Suppressor macrophage treated with lipopolysaccharide for 1 hour (primary cell): Measurements from ENCODE around the gene DGKA.
"Not testable (repeated sequence)": the region's sequence is repeated elsewhere in the genome, so short reads cannot be mapped to it uniquely, and the experiment has no call there.

Source experiments
- DNase-seq, 3 donors: peaks; one replicate each; pipeline ENCODE4 v3.0.0-alpha.2; 2020 to 2022

The DGKA gene

GRCh38 chr12:55999999-56000540 lies 69.1 kb downstream of the DGKA start:
- not testable (repeated sequence) for DNase-seq

DNA sequence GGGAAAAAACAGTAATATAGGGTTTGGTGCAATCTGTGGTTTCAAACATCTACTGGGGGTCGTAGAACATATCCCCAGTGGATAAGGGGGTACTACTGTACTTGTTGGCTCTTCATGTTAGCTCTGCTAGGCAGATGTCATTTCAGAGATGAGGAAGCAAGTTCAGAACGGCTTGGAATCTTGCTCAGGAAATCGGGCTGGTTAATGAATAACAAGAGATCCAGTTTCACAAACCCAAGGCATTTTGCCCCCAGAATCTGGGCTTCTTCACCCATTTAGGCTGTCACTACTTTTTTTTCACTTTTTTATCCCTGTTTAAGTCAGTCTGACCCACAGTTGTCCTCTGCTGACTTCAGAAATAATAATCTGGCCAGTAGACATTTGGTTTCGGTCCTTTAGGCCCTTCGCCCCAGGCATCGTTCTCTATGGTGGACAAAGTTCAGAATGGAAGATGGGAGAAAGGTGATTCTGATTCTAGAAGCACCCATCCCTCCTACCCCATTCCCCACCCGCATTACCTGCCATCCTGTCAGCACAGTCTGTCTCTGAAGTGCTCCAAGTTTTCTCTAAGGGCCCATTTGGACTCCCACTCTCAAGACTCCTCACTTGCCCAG lies 70.6 kb downstream of the DGKA start:
- DNase-seq, result no peak

GRCh38 chr12:56003376-56003775 lies 72.4 kb downstream of the DGKA start:
- peak; percentile 68 to 75 (median 70) for DNase-seq
